SK-N-SH treated with all-trans-retinoic acid at 6 μM for 48 hours (cell line): Measurements from ENCODE around the gene SULT1C4.

ENCODE experiments used
- CREB5 ChIP-seq: fragments of 250-450 bp; sonication (Bioruptor Pico); IDR thresholded peaks from 2 replicates; pipeline ENCODE4 v1.5.1; 2020; ENCODE audit warnings: low read depth, mild to moderate bottlenecking, moderate library complexity
- TCF4 ChIP-seq: fragments of 250-450 bp; sonication (Bioruptor Pico); IDR thresholded peaks from 2 replicates; pipeline ENCODE4 v1.8.0; 2021; ENCODE audit warnings: mild to moderate bottlenecking, moderate library complexity, borderline replicate concordance
- TOX ChIP-seq: fragments of 250-450 bp; sonication (Bioruptor Pico); IDR thresholded peaks from 2 replicates; pipeline ENCODE4 v1.8.0; 2021; ENCODE audit warnings: mild to moderate bottlenecking, moderate library complexity, borderline replicate concordance
- TSHZ2 ChIP-seq: fragments of 250-450 bp; sonication (Bioruptor Pico); IDR thresholded peaks from 2 replicates; pipeline ENCODE4 v1.5.0; 2020; ENCODE audit warnings: mild to moderate bottlenecking, moderate library complexity
- ZC3H10 ChIP-seq: fragments of 250-450 bp; sonication (Bioruptor Pico); IDR thresholded peaks from 2 replicates; pipeline ENCODE4 v1.5.1; 2021; ENCODE audit warnings: mild to moderate bottlenecking, moderate library complexity
- ZFP3 ChIP-seq: fragments of 250-450 bp; sonication (Bioruptor Pico); IDR thresholded peaks from 2 replicates; pipeline ENCODE4 v1.5.0; 2020; ENCODE audit warnings: mild to moderate bottlenecking, moderate library complexity
- ZNF8 ChIP-seq: fragments of 450-650 bp; formaldehyde crosslinking; IDR thresholded peaks from 2 replicates; pipeline ENCODE4 v1.5.0; 2020; ENCODE audit warnings: mild to moderate bottlenecking, moderate library complexity
- TF ChIP-seq, protein P1 (sequence below): fragments of 250-450 bp; sonication (Bioruptor Pico); IDR thresholded peaks from 2 replicates; pipeline ENCODE4 v1.5.1; 2021; ENCODE audit warnings: mild to moderate bottlenecking, moderate library complexity

DNA sequence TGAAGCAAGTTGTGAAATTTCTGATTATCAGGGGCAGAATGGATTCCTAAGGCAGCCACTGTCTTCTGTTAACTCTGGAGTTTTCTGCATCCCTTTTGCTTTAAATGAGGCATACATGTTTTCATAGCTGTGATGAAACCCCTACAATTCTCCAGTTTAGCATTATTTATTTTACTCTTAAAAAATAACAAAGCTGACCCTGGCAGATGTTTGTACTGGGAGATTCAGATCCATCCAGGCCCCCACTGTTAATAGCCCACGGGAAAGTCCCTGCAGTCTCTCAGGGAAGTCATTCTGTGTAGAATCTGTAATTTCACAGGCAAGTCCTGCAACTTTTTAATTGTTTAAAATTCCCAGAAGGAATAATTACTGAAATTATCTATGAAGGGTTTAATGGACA is 353 bp upstream of the SULT1C4 start:
- TF ChIP-seq ZFP3 (CRISPR knock-in tag) (no peak), ZNF8 (CRISPR knock-in tag) (no peak), ZC3H10 (CRISPR knock-in tag) (no peak), CREB5 (no peak), TSHZ2 (no peak), TOX (no peak), TCF4 (CRISPR knock-in tag) (no peak)
- TF ChIP-seq, protein P1, sequence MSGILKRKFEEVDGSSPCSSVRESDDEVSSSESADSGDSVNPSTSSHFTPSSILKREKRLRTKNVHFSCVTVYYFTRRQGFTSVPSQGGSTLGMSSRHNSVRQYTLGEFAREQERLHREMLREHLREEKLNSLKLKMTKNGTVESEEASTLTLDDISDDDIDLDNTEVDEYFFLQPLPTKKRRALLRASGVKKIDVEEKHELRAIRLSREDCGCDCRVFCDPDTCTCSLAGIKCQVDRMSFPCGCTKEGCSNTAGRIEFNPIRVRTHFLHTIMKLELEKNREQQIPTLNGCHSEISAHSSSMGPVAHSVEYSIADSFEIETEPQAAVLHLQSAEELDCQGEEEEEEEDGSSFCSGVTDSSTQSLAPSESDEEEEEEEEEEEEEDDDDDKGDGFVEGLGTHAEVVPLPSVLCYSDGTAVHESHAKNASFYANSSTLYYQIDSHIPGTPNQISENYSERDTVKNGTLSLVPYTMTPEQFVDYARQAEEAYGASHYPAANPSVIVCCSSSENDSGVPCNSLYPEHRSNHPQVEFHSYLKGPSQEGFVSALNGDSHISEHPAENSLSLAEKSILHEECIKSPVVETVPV (CRISPR knock-in tag) = no peak
